Omental fat pad (tissue), 4 donors: ENCODE measurements around the gene AARS1. TPM values are rescaled to one million over a fixed set of nuclear protein-coding genes. Genes with fewer than 3 reads are reported as not detected.
"Not testable (repeated sequence)": the region's sequence is repeated elsewhere in the genome, so short reads cannot be mapped to it uniquely, and the experiment has no call there.

ENCODE experiments used
- ATAC-seq: fragments of 150-250 bp; one replicate; pipeline ENCODE4 v1.9.1; 2016; ENCODE audit warnings: mild to moderate bottlenecking, moderate library complexity; ENCODE audit not compliant: low FRiP score
- DNase-seq: peaks from one replicate; pipeline ENCODE4 v3.0.0-alpha.2; 2019; ENCODE audit warnings: low spot score
- CTCF ChIP-seq, 3 donors: fragments of 450-650 bp; IDR thresholded peaks; one replicate each; pipeline ENCODE4 v1.5.1; 2016 to 2017; ENCODE audit warnings: antibody characterized with exemption in 3 of 3, mild to moderate bottlenecking in 3 of 3, moderate library complexity in 2 of 3
- total RNA-seq, 4 donors: library from RNA; depleted of rRNA; stranded (reverse); fragments of >200 nt; gene quantifications; one replicate each; pipeline ENCODE4 v1.1.0, GENCODE V29; 2016

Gene AARS1
- total RNA-seq, 4 donors from 2014 or later = 69.9 to 91.5 (median 82.2) TPM

- DNase-seq (no peak), ATAC-seq (no peak)
These were observed 5.2 kb upstream of the AARS1 start for GRCh38 chr16:70294385-70295025.

GRCh38 chr16:70292148-70292547 is 2.8 kb upstream of the AARS1 start:
- not testable (repeated sequence) for DNase-seq, ATAC-seq

More at GRCh38 chr16:70294385-70295025, 5.2 kb upstream of the AARS1 start:
- no peak for TF ChIP-seq CTCF (IDR thresholded peaks at IDR 0.05)

GRCh38 chr16:70290949-70291519 is 1.7 kb upstream of the AARS1 start:
- no peak for DNase-seq
- ATAC-seq = no peak
- no peak for TF ChIP-seq CTCF (IDR thresholded peaks at IDR 0.05)

- DNase-seq, ATAC-seq: not testable (repeated sequence)
These were observed 1.9 kb downstream of the AARS1 start for GRCh38 chr16:70287304-70287971.

GRCh38 chr16:70276392-70276791 is 12.9 kb downstream of the AARS1 start:
- no peak for DNase-seq
- TF ChIP-seq CTCF (IDR thresholded peaks at IDR 0.05) = no peak
- ATAC-seq = no peak

- ATAC-seq (no peak), DNase-seq (no peak)
- TF ChIP-seq CTCF (IDR thresholded peaks at IDR 0.05) = no peak
These were observed 17.6 kb downstream of the AARS1 start for GRCh38 chr16:70271696-70272095.

- no peak for TF ChIP-seq CTCF (IDR thresholded peaks at IDR 0.05)
- DNase-seq (no peak), ATAC-seq (no peak)
These were observed 19.1 kb downstream of the AARS1 start for GRCh38 chr16:70270176-70270575.

GRCh38 chr16:70269471-70269870 is 19.8 kb downstream of the AARS1 start:
- DNase-seq (no peak), ATAC-seq (no peak)
- no peak for TF ChIP-seq CTCF (IDR thresholded peaks at IDR 0.05)

GRCh38 chr16:70267922-70268321 is 21.4 kb downstream of the AARS1 start:
- ATAC-seq, DNase-seq: not testable (repeated sequence)
